HepG2 (cell line): ENCODE results near the gene HNRNPF. TPM values are rescaled to one million over a fixed set of nuclear protein-coding genes. Genes with fewer than 3 reads are reported as not detected.

ENCODE experiments used
- ATAC-seq: fragments of 200-7000 bp; cut with Tn5 transposase; 3 replicates; pipeline ENCODE4 v1.9.1; 2020; ENCODE audit warnings: mild to moderate bottlenecking, moderate library complexity
- BruUV-seq: library from RNA; stranded (reverse); fragments of 400-500 nt; replicated peaks from 2 replicates; lab custom pipeline; 2021; lab: Mats Ljungman, UMichigan
- CTCF ChIA-PET: fragments of 300-600 bp; formaldehyde crosslinking; extraction: SDS; loops from one replicate; lab custom pipeline; 2021; ENCODE audit warnings: low total read pairs, inconsistent platforms, low intra/inter-chr PET ratio; lab: Yijun Ruan, JAX
- POLR2A ChIA-PET: fragments of 350-600 bp; sonication (Branson Sonifier 250); formaldehyde crosslinking; loops from one replicate; lab custom pipeline; 2020; ENCODE audit warnings: antibody characterized with exemption, inconsistent platforms; lab: Yijun Ruan, JAX
- DNase-seq: peaks from one replicate; pipeline ENCODE4 v3.0.0-alpha.2; 2015; ENCODE audit warnings: low spot score
- FAIRE-seq: peaks from 3 replicates; lab custom pipeline; 2011; peaks lifted over from hg19 to GRCh38; lab: Jason Lieb, UNC
- H2AFZ ChIP-seq: one replicate; pipeline ENCODE4 v1.6.1; 2011; ENCODE audit warnings: low read length, inconsistent platforms
- H3K27ac ChIP-seq: fragments of 300-600 bp; 3 replicates; pipeline ENCODE4 v1.8.0; 2011; ENCODE audit warnings: mixed run types, mild to moderate bottlenecking, mixed read lengths, low read length, inconsistent platforms; ENCODE audit not compliant: insufficient read depth; ENCODE audit errors: extremely low read length
- H3K27me3 ChIP-seq, 2 experiments: fragments of 200-600 bp in 1 of 2; 2 replicates in 1 of 2; 3 replicates in 1 of 2; pipeline versions ENCODE4 v1.6.0 to v1.8.0; 2011; ENCODE audit warnings: low read length in 2 of 2, mild to moderate bottlenecking in 2 of 2, moderate library complexity in 2 of 2, inconsistent platforms in 1 of 2; ENCODE audit not compliant: insufficient read depth in 2 of 2, control insufficient read depth in 1 of 2
- H3K36me3 ChIP-seq, 2 experiments: fragments of 200-600 bp in 1 of 2; replicated peaks in 1 of 2; 2 replicates in 1 of 2; 3 replicates in 1 of 2; pipeline versions ENCODE4 v1.5.1 to v1.8.0; 2011; ENCODE audit warnings: low read length in 2 of 2, inconsistent platforms in 1 of 2; ENCODE audit not compliant: insufficient read depth in 2 of 2, control insufficient read depth in 1 of 2
- H3K4me1 ChIP-seq: 2 replicates; pipeline ENCODE4 v1.5.1; 2012; ENCODE audit warnings: low read length, inconsistent platforms; ENCODE audit not compliant: insufficient read depth
- H3K4me2 ChIP-seq: 2 replicates; pipeline ENCODE4 v1.6.0; 2011; ENCODE audit warnings: low read depth, low read length, inconsistent platforms
- H3K4me3 ChIP-seq, 3 experiments: fragments of 200-600 bp in 1 of 3; sonication (generic), shearing (Covaris generic) in 1 of 3; replicated peaks in 1 of 3; 2 replicates each; pipeline ENCODE4 v1.5.1; 2011 to 2016; ENCODE audit warnings: low read length in 3 of 3, inconsistent platforms in 2 of 3, low read depth in 2 of 3, mild to moderate bottlenecking in 2 of 3, control low read depth in 1 of 3, mixed read lengths in 1 of 3; ENCODE audit not compliant: insufficient read depth in 1 of 3
- H3K79me2 ChIP-seq: one replicate; pipeline ENCODE4 v1.6.1; 2011; ENCODE audit warnings: low read length, inconsistent platforms; ENCODE audit not compliant: insufficient read depth
- H3K9ac ChIP-seq: 2 replicates; pipeline ENCODE4 v1.6.0; 2011; ENCODE audit warnings: mild to moderate bottlenecking, low read depth, low read length, inconsistent platforms; ENCODE audit not compliant: insufficient read depth
- H3K9me3 ChIP-seq: 2 replicates; pipeline ENCODE4 v1.5.1; 2012; ENCODE audit warnings: mild to moderate bottlenecking, low read length
- H4K20me1 ChIP-seq: 2 replicates; pipeline ENCODE4 v1.6.0; 2011; ENCODE audit warnings: inconsistent platforms, mild to moderate bottlenecking, low read length, moderate library complexity; ENCODE audit not compliant: insufficient read depth
- NR3C1 ChIP-seq: sonication (generic); formaldehyde crosslinking; IDR thresholded peaks from 2 replicates; pipeline ENCODE4 v1.4.0; 2020; ENCODE audit warnings: missing genetic modification reagents
- TCF12 ChIP-seq, 2 experiments: fragments of 450-650 bp in 1 of 2; sonication (generic) in 1 of 2; formaldehyde crosslinking in 1 of 2; IDR thresholded peaks; 2 replicates each; pipeline versions ENCODE4 v1.6.1 to v1.8.0; 2017 to 2022; ENCODE audit warnings: antibody characterized with exemption in 1 of 2, mild to moderate bottlenecking in 1 of 2, missing genetic modification reagents in 1 of 2, moderate library complexity in 1 of 2
- ZEB1 ChIP-seq: IDR thresholded peaks from 2 replicates; pipeline ENCODE4 v1.6.1; 2012; ENCODE audit warnings: mild to moderate bottlenecking, low read depth, inconsistent platforms; ENCODE audit not compliant: insufficient replicate concordance
- ZNF207 ChIP-seq: fragments of 450-650 bp; IDR thresholded peaks from 2 replicates; pipeline ENCODE4 v1.6.1; 2016; ENCODE audit warnings: antibody characterized with exemption, borderline replicate concordance
- ZNF34 ChIP-seq: sonication (generic); formaldehyde crosslinking; IDR thresholded peaks from 2 replicates; pipeline ENCODE4 v1.4.0; 2020; ENCODE audit warnings: mild to moderate bottlenecking, missing genetic modification reagents, borderline replicate concordance
- ZNF431 ChIP-seq: sonication (generic); formaldehyde crosslinking; IDR thresholded peaks from 2 replicates; pipeline ENCODE4 v1.9.0; 2022; ENCODE audit warnings: missing genetic modification reagents, low read depth, mild to moderate bottlenecking, borderline replicate concordance
- ZNF766 ChIP-seq: sonication (generic); formaldehyde crosslinking; IDR thresholded peaks from 2 replicates; pipeline ENCODE4 v1.5.0; 2020; ENCODE audit warnings: missing genetic modification reagents, borderline replicate concordance
- WGBS: methylation state at CpG from one replicate; pipeline ENCODE4 v1.1.6; 2017; ENCODE audit warnings: low lambda C conversion rate; 5-methylcytosine and 5-hydroxymethylcytosine counted together
- in situ Hi-C: cut with HindIII; loops from 2 replicates; pipeline ENCODE4 v1.10.0; 2017; ENCODE audit warnings: low pct_unique_long_range_greater_than_20kb; ENCODE audit not compliant: extremely low pct_ligation_motif_present
- intact Hi-C: fragments of 100-400 bp; cut with micrococcal nuclease; formaldehyde crosslinking; loops from one replicate; pipeline ENCODE4 v1.10.0; 2022; ENCODE audit not compliant: unreplicated experiment
- polyA plus RNA-seq, 8 experiments: library from polyadenylated mRNA; depleted of rRNA in 3 of 8; stranded (reverse) in 7 of 8; unstranded in 1 of 8; fragments of >200 nt; fragmentation: Illumina TruSeq in 4 of 8; extraction: Trizol in 4 of 8; gene quantifications; 2 replicates each; pipeline versions ENCODE4 v1.2.1 to v1.2.3, GENCODE V29; 2011 to 2016; ENCODE audit warnings: low read depth in 4 of 8, missing spikeins in 1 of 8, mixed read lengths in 1 of 8; ENCODE audit not compliant: insufficient read depth in 1 of 8
- total RNA-seq, 5 experiments: library from RNA; depleted of rRNA; stranded (reverse); fragments of >200 nt; fragmentation: Illumina TruSeq; extraction: Trizol; gene quantifications; 2 replicates each; pipeline ENCODE4 v1.2.3, GENCODE V29; 2016; ENCODE audit warnings: low read depth in 1 of 5
- TF ChIP-seq, protein P1 (sequence below): sonication (generic); formaldehyde crosslinking; IDR thresholded peaks from 2 replicates; pipeline ENCODE4 v1.4.0; 2020; ENCODE audit warnings: missing genetic modification reagents, borderline replicate concordance
- TF ChIP-seq, protein P2 (sequence below): sonication (generic); formaldehyde crosslinking; IDR thresholded peaks from 2 replicates; pipeline ENCODE4 v1.5.0; 2020; ENCODE audit warnings: missing genetic modification reagents
- TF ChIP-seq, protein P3 (sequence below): sonication (generic); formaldehyde crosslinking; conservative IDR thresholded peaks from 2 replicates; pipeline ENCODE4 v1.4.0; 2020; ENCODE audit warnings: missing genetic modification reagents

HNRNPF gene
- total and polyA plus RNA-seq, 2 of the 13 experiments (the other 11 are each of a cell fraction or from before 2014, with no cell fraction given): 166 to 308 TPM

DNA sequence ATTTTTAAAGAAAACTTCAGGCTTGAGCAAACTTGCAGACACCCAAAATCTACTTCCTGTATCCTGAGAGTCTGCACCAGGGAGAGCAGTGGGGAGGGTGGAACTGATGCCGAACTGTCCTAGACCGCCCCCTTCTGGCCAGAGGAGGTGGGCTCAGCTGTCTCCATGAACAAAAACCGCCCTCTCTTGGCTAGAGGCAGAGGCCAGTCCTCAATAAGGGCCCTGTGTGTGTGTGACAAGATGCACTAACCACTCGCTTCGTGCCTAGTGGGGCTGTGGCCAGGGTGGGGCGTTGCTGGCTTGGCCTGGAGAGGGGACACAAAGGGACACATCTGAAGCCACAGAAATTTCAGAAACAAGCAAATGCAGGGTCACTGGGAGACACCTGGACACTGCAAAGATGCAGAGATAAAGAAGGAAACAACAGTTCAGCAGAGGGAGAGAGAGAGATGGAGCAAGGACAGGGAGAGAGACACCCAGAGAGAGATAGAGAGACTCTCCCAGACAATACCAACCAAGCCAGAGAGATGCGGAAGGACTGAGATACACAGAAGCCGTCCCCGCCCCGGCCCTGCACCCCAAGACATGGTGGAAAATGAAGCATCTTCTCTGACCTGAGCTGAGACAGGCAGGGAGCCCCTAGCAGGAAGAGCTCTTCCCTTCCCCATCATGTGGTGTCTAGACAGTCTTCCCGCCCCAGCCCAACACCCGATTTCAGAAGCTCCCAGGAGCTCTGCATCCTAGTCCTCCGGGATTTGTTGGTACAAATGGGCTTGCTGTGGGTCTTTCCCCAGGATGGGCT lies 60.3 kb downstream of the HNRNPF start (continued):
- TF ChIP-seq, protein P1, sequence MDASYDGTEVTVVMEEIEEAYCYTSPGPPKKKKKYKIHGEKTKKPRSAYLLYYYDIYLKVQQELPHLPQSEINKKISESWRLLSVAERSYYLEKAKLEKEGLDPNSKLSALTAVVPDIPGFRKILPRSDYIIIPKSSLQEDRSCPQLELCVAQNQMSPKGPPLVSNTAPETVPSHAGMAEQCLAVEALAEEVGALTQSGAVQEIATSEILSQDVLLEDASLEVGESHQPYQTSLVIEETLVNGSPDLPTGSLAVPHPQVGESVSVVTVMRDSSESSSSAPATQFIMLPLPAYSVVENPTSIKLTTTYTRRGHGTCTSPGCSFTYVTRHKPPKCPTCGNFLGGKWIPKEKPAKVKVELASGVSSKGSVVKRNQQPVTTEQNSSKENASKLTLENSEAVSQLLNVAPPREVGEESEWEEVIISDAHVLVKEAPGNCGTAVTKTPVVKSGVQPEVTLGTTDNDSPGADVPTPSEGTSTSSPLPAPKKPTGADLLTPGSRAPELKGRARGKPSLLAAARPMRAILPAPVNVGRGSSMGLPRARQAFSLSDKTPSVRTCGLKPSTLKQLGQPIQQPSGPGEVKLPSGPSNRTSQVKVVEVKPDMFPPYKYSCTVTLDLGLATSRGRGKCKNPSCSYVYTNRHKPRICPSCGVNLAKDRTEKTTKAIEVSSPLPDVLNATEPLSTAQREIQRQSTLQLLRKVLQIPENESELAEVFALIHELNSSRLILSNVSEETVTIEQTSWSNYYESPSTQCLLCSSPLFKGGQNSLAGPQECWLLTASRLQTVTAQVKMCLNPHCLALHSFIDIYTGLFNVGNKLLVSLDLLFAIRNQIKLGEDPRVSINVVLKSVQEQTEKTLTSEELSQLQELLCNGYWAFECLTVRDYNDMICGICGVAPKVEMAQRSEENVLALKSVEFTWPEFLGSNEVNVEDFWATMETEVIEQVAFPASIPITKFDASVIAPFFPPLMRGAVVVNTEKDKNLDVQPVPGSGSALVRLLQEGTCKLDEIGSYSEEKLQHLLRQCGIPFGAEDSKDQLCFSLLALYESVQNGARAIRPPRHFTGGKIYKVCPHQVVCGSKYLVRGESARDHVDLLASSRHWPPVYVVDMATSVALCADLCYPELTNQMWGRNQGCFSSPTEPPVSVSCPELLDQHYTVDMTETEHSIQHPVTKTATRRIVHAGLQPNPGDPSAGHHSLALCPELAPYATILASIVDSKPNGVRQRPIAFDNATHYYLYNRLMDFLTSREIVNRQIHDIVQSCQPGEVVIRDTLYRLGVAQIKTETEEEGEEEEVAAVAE (CRISPR knock-in tag): no peak
- no peak for TF ChIP-seq ZNF766 (CRISPR knock-in tag)

DNA sequence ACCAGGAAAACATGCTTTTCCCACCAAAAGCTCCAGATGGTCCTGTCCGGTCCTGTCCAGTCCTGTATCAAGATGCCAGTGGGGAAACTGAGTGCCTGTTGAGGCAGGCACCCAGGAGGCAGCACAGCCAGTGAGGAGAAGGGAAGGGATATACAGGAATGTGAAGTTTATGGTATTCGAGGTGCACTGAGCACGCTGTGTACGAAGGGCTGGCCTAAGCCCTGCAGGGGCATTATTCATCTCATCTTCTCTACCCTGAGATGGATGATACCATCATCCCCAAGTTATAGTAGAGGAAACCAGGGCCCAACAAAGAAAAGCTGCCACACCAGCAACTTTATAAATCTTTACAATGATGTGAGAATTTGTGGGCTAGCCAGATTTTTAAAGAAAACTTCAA lies 61.0 kb downstream of the HNRNPF start:
- intact Hi-C loops: loop anchor here (1.0 to 5.0 kb wide), 5 partner anchors 55 to 143 kb away; no protein-coding TSS in a partner anchor
- FAIRE-seq (no peak), DNase-seq (no peak), ATAC-seq (peak; percentile 27; the same call in 1 of the 3 replicates)
- 69% methylated on average over 4 of the region's 4 CpGs for WGBS
- TF ChIP-seq TCF12 (IDR thresholded peaks at IDR 0.05) (no peak), TCF12 (CRISPR knock-in tag; IDR thresholded peaks at IDR 0.05) (no peak), ZNF207 (no peak), ZNF431 (CRISPR knock-in tag) (no peak), ZNF34 (CRISPR knock-in tag) (no peak), ZEB1 (no peak), NR3C1 (CRISPR knock-in tag) (no peak)
- TF ChIP-seq, protein P2, sequence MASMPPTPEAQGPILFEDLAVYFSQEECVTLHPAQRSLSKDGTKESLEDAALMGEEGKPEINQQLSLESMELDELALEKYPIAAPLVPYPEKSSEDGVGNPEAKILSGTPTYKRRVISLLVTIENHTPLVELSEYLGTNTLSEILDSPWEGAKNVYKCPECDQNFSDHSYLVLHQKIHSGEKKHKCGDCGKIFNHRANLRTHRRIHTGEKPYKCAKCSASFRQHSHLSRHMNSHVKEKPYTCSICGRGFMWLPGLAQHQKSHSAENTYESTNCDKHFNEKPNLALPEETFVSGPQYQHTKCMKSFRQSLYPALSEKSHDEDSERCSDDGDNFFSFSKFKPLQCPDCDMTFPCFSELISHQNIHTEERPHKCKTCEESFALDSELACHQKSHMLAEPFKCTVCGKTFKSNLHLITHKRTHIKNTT: no peak
- TF ChIP-seq, protein P3, sequence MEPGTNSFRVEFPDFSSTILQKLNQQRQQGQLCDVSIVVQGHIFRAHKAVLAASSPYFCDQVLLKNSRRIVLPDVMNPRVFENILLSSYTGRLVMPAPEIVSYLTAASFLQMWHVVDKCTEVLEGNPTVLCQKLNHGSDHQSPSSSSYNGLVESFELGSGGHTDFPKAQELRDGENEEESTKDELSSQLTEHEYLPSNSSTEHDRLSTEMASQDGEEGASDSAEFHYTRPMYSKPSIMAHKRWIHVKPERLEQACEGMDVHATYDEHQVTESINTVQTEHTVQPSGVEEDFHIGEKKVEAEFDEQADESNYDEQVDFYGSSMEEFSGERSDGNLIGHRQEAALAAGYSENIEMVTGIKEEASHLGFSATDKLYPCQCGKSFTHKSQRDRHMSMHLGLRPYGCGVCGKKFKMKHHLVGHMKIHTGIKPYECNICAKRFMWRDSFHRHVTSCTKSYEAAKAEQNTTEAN (CRISPR knock-in tag): no peak
- Histone ChIP-seq H3K9ac (no peak overlapping the region), H4K20me1 (no peaks in the 10 kb centered on the region), H3K27me3 (peaks cover 3 to 18% of the 10 kb centered on the region in 2 experiments), H3K27ac (no peak overlapping the region), H2AFZ (no peak overlapping the region), H3K79me2 (no peaks in the 10 kb centered on the region), H3K9me3 (no peaks in the 10 kb centered on the region), H3K4me2 (no peak overlapping the region), H3K36me3 (no peaks in the 10 kb centered on the region), H3K4me3 (no peak overlapping the region), H3K4me1 (no peaks in the 10 kb centered on the region)
- CTCF ChIA-PET: interaction anchor here (1.6 to 2.1 kb wide), 3 partner anchors 55 to 113 kb away, joined by 4 to 16 read pairs (median 8); no protein-coding TSS in a partner anchor
- no TSS peak for BruUV-seq
- in situ Hi-C loops: no loop called here
- POLR2A ChIA-PET: no interaction called here
